Lung (tissue), 12 donors: ENCODE data around the gene GRIK3. TPM values are rescaled to one million over a fixed set of nuclear protein-coding genes. Genes with fewer than 3 reads are reported as not detected.

Source experiments
- ATAC-seq: fragments of 200-7000 bp; cut with Tn5 transposase; one replicate; pipeline ENCODE4 v1.9.1; 2020; ENCODE audit warnings: moderate number of reproducible peaks; ENCODE audit not compliant: insufficient read depth, low FRiP score
- DNase-seq, 3 donors: peaks; one replicate each; pipeline ENCODE4 v3.0.0-alpha.2; 2013 to 2017
- H3K27ac ChIP-seq, 2 donors: one replicate each; pipeline ENCODE4 v1.5.1; 2013; ENCODE audit warnings: mild to moderate bottlenecking in 2 of 2, moderate library complexity in 2 of 2, control low read depth in 1 of 2, inconsistent platforms in 1 of 2, low read depth in 1 of 2, low read length in 1 of 2
- H3K27me3 ChIP-seq, 3 donors: one replicate each; pipeline ENCODE4 v1.5.1; 2013; ENCODE audit warnings: low read length in 2 of 3; ENCODE audit not compliant: control insufficient read depth in 3 of 3, insufficient read depth in 3 of 3
- H3K36me3 ChIP-seq, 4 donors: one replicate each; pipeline ENCODE4 v1.5.1; 2013; ENCODE audit warnings: low read length in 4 of 4, mild to moderate bottlenecking in 1 of 4, moderate library complexity in 1 of 4; ENCODE audit not compliant: control insufficient read depth in 4 of 4, insufficient read depth in 4 of 4
- H3K4me1 ChIP-seq, 5 donors: one replicate each; pipeline ENCODE4 v1.5.1; 2013; ENCODE audit warnings: low read length in 5 of 5, mild to moderate bottlenecking in 2 of 5, moderate library complexity in 1 of 5; ENCODE audit not compliant: control insufficient read depth in 5 of 5, insufficient read depth in 5 of 5
- H3K4me3 ChIP-seq: one replicate; pipeline ENCODE4 v1.5.1; 2013; ENCODE audit warnings: mild to moderate bottlenecking, control low read depth, moderate library complexity
- H3K9ac ChIP-seq, 2 donors: one replicate each; pipeline ENCODE4 v1.5.1; 2013; ENCODE audit warnings: low read length in 2 of 2, control low read depth in 1 of 2; ENCODE audit not compliant: insufficient read depth in 1 of 2
- H3K9me3 ChIP-seq, 4 donors: one replicate each; pipeline ENCODE4 v1.5.1; 2013; ENCODE audit warnings: low read length in 3 of 4, mild to moderate bottlenecking in 1 of 4, moderate library complexity in 1 of 4; ENCODE audit not compliant: control insufficient read depth in 4 of 4, insufficient read depth in 3 of 4
- WGBS, 2 donors: extraction: QIAGEN DNeasy Blood & Tissue Kit; methylation state at CpG; one replicate each; pipeline ENCODE4 v1.1.7; 2013; 5-methylcytosine and 5-hydroxymethylcytosine counted together
- polyA plus RNA-seq, 2 donors: library from polyadenylated mRNA; stranded (reverse); fragments of 200-250 nt; gene quantifications; one replicate each; pipeline ENCODE4 v1.2.1, GENCODE V29; 2013
- total RNA-seq, 2 donors: library from RNA; depleted of rRNA in 1 of 2; stranded (reverse); fragments of >200 nt in 1 of 2; gene quantifications; one replicate each; pipeline ENCODE4 v1.2.1, GENCODE V29; 2014 to 2021
- TF ChIP-seq, protein P1 (sequence below): IDR thresholded peaks from 2 replicates; pipeline ENCODE4 v1.5.1; 2012; ENCODE audit warnings: mild to moderate bottlenecking; ENCODE audit errors: control extremely low read depth, extremely low read depth
- donor health status: control.
- donor health status: control.
- donor health status: Bipolar disorder and iron deficiency.
- donor health status: healthy.
- donor health status: DM: yes; HTN: yes; CAD: no.

GRIK3 gene
- total and polyA plus RNA-seq, 4 donors = 0.01 to 0.40 (median 0.07) TPM

DNA sequence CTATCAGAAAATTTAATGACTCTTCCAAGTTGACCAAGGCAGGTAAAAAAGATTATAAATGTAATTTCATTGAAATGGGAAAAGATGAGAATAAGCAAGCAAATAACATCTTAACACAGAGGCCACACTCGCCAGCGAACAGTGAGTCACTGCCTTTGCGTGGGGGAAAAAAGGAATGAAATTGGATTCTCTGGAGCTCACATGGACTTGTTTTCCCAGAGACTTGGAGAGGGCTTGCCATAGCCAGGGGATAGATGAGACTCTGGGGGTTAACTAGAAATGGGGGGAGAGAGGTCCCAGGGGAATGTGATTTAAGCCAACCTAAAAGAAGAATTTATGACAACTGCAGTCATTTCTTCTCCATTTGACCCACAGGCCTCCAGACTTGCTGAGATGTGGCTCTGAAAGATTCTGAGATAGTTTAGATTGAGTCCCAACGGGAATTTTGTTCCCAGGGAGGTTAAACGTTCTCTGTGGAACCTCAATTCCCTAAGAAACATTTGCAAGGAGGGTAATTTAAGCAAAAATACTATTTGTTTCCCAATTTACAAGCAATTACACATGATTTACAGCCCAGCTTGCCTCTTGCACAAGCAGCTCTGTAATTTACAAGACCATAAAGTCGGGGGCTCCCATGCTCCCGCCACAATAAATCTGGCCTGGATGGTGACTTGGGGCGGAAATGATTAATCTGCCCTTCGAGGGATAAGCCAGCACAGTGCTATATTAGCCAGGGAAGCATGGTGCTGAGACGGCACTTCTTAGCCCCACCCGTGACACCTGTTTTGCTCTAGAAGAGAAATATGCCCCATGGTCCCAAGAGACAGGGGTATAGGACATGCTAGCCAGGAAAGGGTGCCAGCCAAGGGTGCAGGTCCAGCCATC, 68.8 kb downstream of the GRIK3 start:
- DNase-seq = no peak
- 76 to 83% methylated on average over 11 of the region's 11 CpGs for WGBS, 2 donors
- TF ChIP-seq, protein P1, sequence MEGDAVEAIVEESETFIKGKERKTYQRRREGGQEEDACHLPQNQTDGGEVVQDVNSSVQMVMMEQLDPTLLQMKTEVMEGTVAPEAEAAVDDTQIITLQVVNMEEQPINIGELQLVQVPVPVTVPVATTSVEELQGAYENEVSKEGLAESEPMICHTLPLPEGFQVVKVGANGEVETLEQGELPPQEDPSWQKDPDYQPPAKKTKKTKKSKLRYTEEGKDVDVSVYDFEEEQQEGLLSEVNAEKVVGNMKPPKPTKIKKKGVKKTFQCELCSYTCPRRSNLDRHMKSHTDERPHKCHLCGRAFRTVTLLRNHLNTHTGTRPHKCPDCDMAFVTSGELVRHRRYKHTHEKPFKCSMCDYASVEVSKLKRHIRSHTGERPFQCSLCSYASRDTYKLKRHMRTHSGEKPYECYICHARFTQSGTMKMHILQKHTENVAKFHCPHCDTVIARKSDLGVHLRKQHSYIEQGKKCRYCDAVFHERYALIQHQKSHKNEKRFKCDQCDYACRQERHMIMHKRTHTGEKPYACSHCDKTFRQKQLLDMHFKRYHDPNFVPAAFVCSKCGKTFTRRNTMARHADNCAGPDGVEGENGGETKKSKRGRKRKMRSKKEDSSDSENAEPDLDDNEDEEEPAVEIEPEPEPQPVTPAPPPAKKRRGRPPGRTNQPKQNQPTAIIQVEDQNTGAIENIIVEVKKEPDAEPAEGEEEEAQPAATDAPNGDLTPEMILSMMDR = no peak
- Histone ChIP-seq H3K27ac (no peak overlapping the region), H3K9me3 (peaks cover 0 to 4% (median 0%) of the 10 kb centered on the region in 4 donors), H3K4me1 (no peaks in the 10 kb centered on the region), H3K36me3 (no peaks in the 10 kb centered on the region), H3K4me3 (no peak overlapping the region), H3K9ac (no peak overlapping the region), H3K27me3 (no peaks in the 10 kb centered on the region)
- no peak for ATAC-seq

DNA sequence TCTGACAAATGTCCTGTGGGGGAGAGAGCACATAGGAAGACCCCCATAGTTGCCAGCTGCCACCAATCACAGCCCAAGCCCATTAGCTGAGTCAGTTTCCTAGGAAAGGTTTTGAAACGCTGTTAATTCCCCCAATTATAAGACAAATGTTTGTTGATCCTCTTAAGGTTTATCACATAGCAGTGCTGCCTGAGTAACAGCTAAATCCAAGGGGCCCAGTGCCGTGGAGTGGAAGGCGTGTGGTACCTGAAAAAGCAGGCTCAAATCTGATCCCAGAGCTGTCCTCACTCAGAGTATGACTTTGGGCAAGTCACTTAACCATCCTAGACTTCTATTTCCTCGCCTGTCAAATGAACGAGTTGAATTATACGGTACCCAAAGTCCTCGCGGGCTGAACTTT, 69.5 kb downstream of the GRIK3 start:
- no peak for ATAC-seq

DNA sequence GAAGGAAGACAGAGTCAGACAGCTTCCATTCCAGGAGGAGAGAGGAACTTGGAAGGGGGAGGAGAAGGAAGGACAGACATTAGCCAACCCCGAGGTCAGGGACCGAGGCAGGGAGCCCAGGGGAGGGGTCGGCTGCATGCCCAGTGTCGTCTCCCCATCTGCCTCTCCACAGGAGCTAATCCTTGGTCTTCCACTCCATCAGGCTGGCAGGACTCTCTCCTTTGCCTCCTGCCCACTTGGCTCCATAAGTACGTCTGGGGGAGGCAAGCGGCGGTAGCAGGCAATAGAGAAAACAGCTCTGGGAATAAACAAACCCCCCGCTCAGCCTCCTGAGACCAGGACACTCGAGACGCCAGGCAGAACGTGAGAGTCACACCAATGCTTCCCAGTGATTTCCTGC, 71.3 kb downstream of the GRIK3 start:
- TF ChIP-seq, protein P1 = no peak
- 33 to 44% methylated on average over 11 of the region's 11 CpGs for WGBS, 2 donors
- Histone ChIP-seq H3K9me3 (peaks cover 0 to 6% (median 0%) of the 10 kb centered on the region in 4 donors), H3K4me1 (no peaks in the 10 kb centered on the region), H3K4me3 (no peak overlapping the region), H3K27me3 (no peaks in the 10 kb centered on the region), H3K36me3 (no peaks in the 10 kb centered on the region), H3K9ac (no peak overlapping the region), H3K27ac (no peak overlapping the region)
- DNase-seq (no peak), ATAC-seq (no peak)

More for the DNA sequence above, 69.5 kb downstream of the GRIK3 start:
- DNase-seq = no peak
- no peak overlapping the region for H3K4me3 ChIP-seq
- WGBS, 2 donors = 78 to 82% methylated on average over 8 of the region's 8 CpGs
- no peaks in the 10 kb centered on the region for H3K4me1 ChIP-seq
- peaks cover 0 to 4% (median 0%) of the 10 kb centered on the region in 4 donors for H3K9me3 ChIP-seq
- TF ChIP-seq, protein P1 = no peak
- no peaks in the 10 kb centered on the region for H3K27me3 ChIP-seq
- H3K27ac ChIP-seq = no peak overlapping the region
- no peaks in the 10 kb centered on the region for H3K36me3 ChIP-seq
- H3K9ac ChIP-seq = no peak overlapping the region
